Kidney epithelial cell (primary cell): Measurements from ENCODE around the gene BAHCC1. TPM values are rescaled to one million over a fixed set of nuclear protein-coding genes. Genes with fewer than 3 reads are reported as not detected.

Experiments used
- DNase-seq: peaks from one replicate; pipeline ENCODE4 v3.0.0-alpha.2; 2010; ENCODE audit warnings: low read depth
- H3K27me3 ChIP-seq: 2 replicates; pipeline ENCODE4 v1.6.0; 2011; ENCODE audit warnings: low read length; ENCODE audit not compliant: control insufficient read depth, insufficient read depth
- H3K36me3 ChIP-seq: 2 replicates; pipeline ENCODE4 v1.5.1; 2011; ENCODE audit warnings: low read length; ENCODE audit not compliant: control insufficient read depth, insufficient read depth
- H3K4me3 ChIP-seq: 2 replicates; pipeline ENCODE4 v1.5.1; 2011; ENCODE audit warnings: low read depth, mild to moderate bottlenecking, control low read depth, low read length
- CTCF ChIP-seq: IDR thresholded peaks from 2 replicates; pipeline ENCODE4 v1.5.1; 2011; ENCODE audit warnings: mild to moderate bottlenecking, moderate library complexity, low read length, control low read depth, inconsistent platforms; ENCODE audit not compliant: insufficient read depth, poor library complexity, severe bottlenecking
- total RNA-seq: library from RNA; depleted of rRNA; stranded (reverse); fragments of >200 nt; gene quantifications from 2 replicates; pipeline ENCODE4 v1.2.3, GENCODE V29; 2015

BAHCC1 gene
- total RNA-seq, 1 donor from 2014 or later, result 6.6 TPM

DNA sequence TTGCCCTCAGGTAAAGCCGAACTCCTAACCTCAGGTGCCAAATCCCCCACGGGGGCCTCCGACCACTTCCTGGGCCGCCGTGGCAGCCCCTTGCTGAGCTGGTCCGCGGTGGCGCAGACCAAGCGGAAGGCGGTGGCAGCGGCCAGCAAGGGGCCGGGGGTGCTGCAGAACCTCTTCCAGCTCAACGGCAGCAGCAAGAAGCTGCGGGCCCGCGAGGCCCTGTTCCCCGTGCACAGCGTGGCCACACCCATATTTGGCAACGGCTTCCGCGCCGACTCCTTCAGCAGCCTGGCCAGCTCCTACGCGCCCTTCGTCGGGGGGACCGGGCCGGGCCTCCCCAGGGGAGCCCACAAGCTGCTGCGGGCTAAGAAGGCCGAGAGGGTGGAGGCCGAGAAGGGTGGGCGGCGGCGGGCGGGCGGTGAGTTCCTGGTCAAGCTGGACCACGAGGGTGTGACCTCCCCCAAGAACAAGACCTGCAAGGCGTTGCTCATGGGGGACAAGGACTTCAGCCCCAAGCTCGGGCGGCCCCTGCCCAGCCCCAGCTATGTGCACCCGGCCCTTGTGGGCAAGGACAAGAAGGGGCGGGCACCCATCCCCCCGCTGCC, 65.7 kb downstream of the BAHCC1 start:
- DNase-seq, result no peak
- no peaks in the 10 kb centered on the region for H3K27me3 ChIP-seq
- no peaks in the 10 kb centered on the region for H3K36me3 ChIP-seq
- no peak overlapping the region for H3K4me3 ChIP-seq
- TF ChIP-seq CTCF, result no peak

DNA sequence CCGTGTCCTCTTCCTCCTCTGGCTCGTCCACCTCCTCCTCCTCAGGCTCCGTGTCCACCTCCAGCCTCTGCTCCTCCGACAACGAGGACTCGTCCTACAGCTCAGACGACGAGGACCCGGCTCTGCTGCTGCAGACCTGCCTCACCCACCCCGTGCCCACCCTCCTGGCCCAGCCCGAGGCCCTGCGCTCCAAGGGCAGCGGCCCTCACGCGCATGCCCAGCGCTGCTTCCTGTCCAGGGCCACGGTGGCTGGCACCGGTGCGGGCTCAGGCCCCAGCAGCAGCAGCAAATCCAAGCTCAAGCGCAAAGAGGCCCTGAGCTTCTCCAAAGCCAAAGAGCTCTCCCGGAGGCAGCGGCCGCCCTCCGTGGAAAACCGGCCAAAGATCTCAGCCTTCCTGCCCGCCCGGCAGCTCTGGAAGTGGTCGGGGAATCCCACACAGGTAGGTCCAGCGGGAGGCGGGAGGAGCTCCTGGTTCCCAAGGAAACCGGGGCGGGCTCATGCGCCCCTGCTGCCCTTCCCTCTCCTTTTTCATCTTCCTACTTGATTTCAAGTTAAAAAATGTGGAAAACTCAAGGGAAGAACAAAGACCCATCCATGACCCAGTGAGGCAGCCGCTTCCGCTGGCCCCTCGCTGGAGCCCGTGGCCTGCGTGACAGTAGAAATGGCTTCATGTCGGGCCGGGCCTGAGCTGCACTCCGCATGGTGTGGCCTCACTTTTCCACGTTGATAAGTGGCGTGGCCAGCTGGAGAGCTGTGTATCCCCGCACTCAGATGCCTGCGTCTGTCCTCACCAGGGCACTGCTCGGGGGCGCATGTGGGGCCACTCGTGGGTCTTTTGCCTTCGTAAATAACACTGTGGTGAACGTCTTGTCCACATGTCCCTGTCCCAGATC, 66.6 kb downstream of the BAHCC1 start:
- no peak for DNase-seq
- no peak for TF ChIP-seq CTCF
- Histone ChIP-seq H3K36me3 (no peaks in the 10 kb centered on the region), H3K4me3 (no peak overlapping the region), H3K27me3 (no peaks in the 10 kb centered on the region)

DNA sequence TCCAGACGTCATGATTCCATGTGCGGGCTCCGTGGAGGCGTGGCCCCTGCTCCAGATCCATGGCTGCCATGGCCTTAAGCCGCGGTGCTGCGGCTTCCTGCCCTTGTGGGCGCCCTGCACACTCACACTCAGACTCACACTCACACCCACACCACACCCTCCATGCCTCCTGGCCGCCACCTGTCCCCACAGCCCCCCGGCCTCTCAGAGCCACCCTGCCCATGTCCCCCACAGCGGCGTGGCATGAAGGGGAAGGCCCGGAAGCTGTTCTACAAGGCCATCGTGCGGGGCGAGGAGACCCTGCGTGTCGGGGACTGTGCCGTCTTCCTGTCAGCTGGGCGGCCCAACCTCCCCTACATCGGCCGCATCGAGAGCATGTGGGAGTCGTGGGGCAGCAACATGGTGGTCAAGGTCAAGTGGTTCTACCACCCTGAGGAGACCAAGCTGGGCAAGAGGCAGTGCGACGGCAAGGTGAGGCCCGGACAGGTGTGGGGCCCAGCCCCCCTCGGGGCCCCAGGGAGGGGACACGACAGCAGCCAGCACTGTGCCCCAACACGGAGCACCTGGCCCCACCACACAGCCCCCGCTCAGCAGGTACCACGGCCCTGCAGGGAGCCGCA, 67.4 kb downstream of the BAHCC1 start:
- Histone ChIP-seq H3K36me3 (no peaks in the 10 kb centered on the region), H3K27me3 (no peaks in the 10 kb centered on the region), H3K4me3 (no peak overlapping the region)
- DNase-seq, result no peak
- no peak for TF ChIP-seq CTCF

DNA sequence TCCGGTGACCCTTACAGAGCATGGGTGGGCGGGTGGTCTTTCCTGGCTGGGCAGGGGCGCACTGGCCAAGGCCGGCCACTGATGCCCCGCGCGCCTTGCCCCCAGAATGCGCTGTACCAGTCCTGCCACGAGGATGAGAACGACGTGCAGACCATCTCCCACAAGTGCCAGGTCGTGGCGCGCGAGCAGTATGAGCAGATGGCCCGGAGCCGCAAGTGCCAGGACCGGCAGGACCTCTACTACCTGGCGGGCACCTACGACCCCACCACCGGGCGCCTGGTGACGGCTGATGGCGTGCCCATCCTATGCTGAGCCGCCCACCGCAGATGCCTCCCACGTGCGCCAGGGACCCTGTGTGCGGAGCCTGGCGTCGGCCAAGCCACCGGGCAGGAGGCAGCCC, 68.2 kb downstream of the BAHCC1 start:
- no peak for TF ChIP-seq CTCF

GRCh38 chr17:81464586-81464985, 69.3 kb downstream of the BAHCC1 start:
- Histone ChIP-seq H3K27me3 (no peaks in the 10 kb centered on the region), H3K36me3 (no peaks in the 10 kb centered on the region), H3K4me3 (no peak overlapping the region)
- DNase-seq, result no peak
- TF ChIP-seq CTCF, result no peak

More for the DNA sequence above, 68.2 kb downstream of the BAHCC1 start:
- Histone ChIP-seq H3K36me3 (no peaks in the 10 kb centered on the region), H3K4me3 (no peak overlapping the region), H3K27me3 (no peaks in the 10 kb centered on the region)
- no peak for DNase-seq
